Measurements from ENCODE around the gene HHIPL2. TPM values are rescaled to one million over a fixed set of nuclear protein-coding genes. Genes with fewer than 3 reads are reported as not detected.
A peak's percentile ranks its signal among the peaks of the same experiment; 100 is the strongest.

Gene HHIPL2
- total and polyA plus RNA-seq, 2 of the 4 experiments (the other 2 are of a cell fraction): under 0.01 to 0.12 TPM

DNA sequence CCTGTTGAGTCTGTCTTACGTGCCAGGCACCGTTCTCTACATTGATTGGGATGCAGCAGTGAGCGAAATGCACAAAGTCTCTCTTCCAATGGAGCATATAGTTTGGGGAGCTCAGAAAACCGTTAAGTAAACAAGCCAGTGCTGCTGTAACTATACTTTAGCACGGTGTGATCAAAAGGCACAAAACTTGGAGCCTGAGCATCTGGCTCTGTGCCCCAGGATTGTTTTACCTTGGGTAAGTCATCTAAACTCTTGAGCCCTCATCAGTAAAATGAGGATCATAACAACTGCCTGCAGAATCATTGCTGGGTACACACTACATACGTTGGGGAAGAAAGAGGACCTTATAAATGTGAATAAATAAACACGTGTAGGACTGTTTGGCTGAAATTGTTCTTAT, 1.8 kb downstream of the HHIPL2 start:
- H4K91ac ChIP-seq (ENCODE audit: insufficient read depth, low read depth, low read length): no peak overlapping the region
- no peak overlapping the region for H2BK120ac ChIP-seq (ENCODE audit: low read depth, low read length)
- no peak overlapping the region for H3K4me2 ChIP-seq (ENCODE audit: low read depth, low read length)
- ATAC-seq (ENCODE audit: low read depth) (peak; percentile 3; the same call in 1 of the 2 replicates), DNase-seq (no peak)
- CTCF ChIA-PET: interaction anchor here (1.5 kb wide), 1 partner anchor 16 kb away, joined by 4 read pairs; no protein-coding TSS in a partner anchor
- no peak overlapping the region for H2AK5ac ChIP-seq (ENCODE audit: low read depth, low read length)
- dilution Hi-C loops (cut with HindIII; ENCODE audit: low sequenced_read_pairs, unreplicated experiment): no loop called here
- WGBS, 2 experiments (ENCODE audit: extremely low coverage in 2 of 2, insufficient read length in 1 of 2): 40% methylated on average over 1 of the region's 7 CpGs; no CpG with 5 or more reads in 1 of the 2 experiments
- no peak overlapping the region for H3K14ac ChIP-seq (replicated peaks; ENCODE audit: low read depth, low read length)
- H4K20me1 ChIP-seq (ENCODE audit: insufficient read depth, low read length): no peaks in the 10 kb centered on the region
- H3K23ac ChIP-seq (ENCODE audit: low read depth, low read length): no peak overlapping the region
- no TSS peak for BruUV-seq (replicated peaks)
- H2BK5ac ChIP-seq (ENCODE audit: low read depth, low read length, poor library complexity, severe bottlenecking): no peak overlapping the region
- H3K9ac ChIP-seq (ENCODE audit: low read depth, low read length): no peak overlapping the region
- no peak for TF ChIP-seq NFE2L2 (IDR thresholded peaks at IDR 0.05; ENCODE audit: low read depth, low read length)
- TF ChIP-seq MAZ (IDR thresholded peaks at IDR 0.05; ENCODE audit: borderline replicate concordance, low read depth, low read length): no peak
- TF ChIP-seq MXI1 (IDR thresholded peaks at IDR 0.05; ENCODE audit: borderline replicate concordance, low read depth, low read length): no peak
- in situ Hi-C loops (cut with MboI; ENCODE audit: low sequenced_read_pairs): no loop called here
- no peak overlapping the region for H3K27ac ChIP-seq (ENCODE audit: insufficient read depth, low read length)
- H3K79me1 ChIP-seq (ENCODE audit: low read depth in 1 of 2, low read length in 2 of 2): no peaks in the 10 kb centered on the region
- no peaks in the 10 kb centered on the region for H3K36me3 ChIP-seq (ENCODE audit: control insufficient read depth, insufficient read depth, low read length)
- no peak overlapping the region for H3K18ac ChIP-seq (ENCODE audit: low read depth, low read length)
- no peak overlapping the region for H2BK15ac ChIP-seq (ENCODE audit: low read depth, low read length)
- no peak overlapping the region for H4K5ac ChIP-seq (ENCODE audit: low read depth, low read length)
- H3K4me3 ChIP-seq (ENCODE audit: insufficient read depth, low read depth, low read length): no peak overlapping the region
- H3K4ac ChIP-seq (ENCODE audit: low read depth, low read length): no peak overlapping the region
- H2BK20ac ChIP-seq (ENCODE audit: low read depth, low read length): no peak overlapping the region
- no peaks in the 10 kb centered on the region for H3K9me1 ChIP-seq (ENCODE audit: insufficient read depth, low read length)
- no peak overlapping the region for H2AFZ ChIP-seq (replicated peaks; ENCODE audit: low read length, poor library complexity)
- no peaks in the 10 kb centered on the region for H3K9me3 ChIP-seq (ENCODE audit: control insufficient read depth, insufficient read depth, low read length)
- H3K56ac ChIP-seq (ENCODE audit: extremely low read depth, insufficient read depth, low read length): no peak overlapping the region
- POLR2A ChIA-PET (ENCODE audit: unreplicated experiment): interaction anchor here (0.5 kb wide), 1 partner anchor 18 kb away, joined by 3 read pairs; no protein-coding TSS in a partner anchor
- no peaks in the 10 kb centered on the region for H3K27me3 ChIP-seq (ENCODE audit: control insufficient read depth, insufficient read depth, low read length)
- intact Hi-C loops (cut with micrococcal nuclease): loop anchor here (2.0 kb wide), 1 partner anchor 73 kb away; the partner anchor contains the start of gene MIA3
- no peak overlapping the region for H2AK9ac ChIP-seq (replicated peaks; ENCODE audit: low read depth, low read length, poor library complexity)
- H4K8ac ChIP-seq (ENCODE audit: low read depth in 2 of 2, low read length in 2 of 2): no peak overlapping the region
- H3K4me1 ChIP-seq (ENCODE audit: control insufficient read depth, insufficient read depth, low read length): peaks cover 5% of the 10 kb centered on the region; the same call in 1 of the 2 replicates

All from IMR-90 (cell line).